SHP77 (cell line): ENCODE measurements around the gene C9orf50.
"Not testable (repeated sequence)": the region's sequence is repeated elsewhere in the genome, so short reads cannot be mapped to it uniquely, and the experiment has no call there.

ENCODE experiments used
- DNase-seq, 2 experiments: peaks; one replicate each; lab custom pipeline; 2025; lab: John Stamatoyannopoulos, UW

The C9orf50 gene

DNA sequence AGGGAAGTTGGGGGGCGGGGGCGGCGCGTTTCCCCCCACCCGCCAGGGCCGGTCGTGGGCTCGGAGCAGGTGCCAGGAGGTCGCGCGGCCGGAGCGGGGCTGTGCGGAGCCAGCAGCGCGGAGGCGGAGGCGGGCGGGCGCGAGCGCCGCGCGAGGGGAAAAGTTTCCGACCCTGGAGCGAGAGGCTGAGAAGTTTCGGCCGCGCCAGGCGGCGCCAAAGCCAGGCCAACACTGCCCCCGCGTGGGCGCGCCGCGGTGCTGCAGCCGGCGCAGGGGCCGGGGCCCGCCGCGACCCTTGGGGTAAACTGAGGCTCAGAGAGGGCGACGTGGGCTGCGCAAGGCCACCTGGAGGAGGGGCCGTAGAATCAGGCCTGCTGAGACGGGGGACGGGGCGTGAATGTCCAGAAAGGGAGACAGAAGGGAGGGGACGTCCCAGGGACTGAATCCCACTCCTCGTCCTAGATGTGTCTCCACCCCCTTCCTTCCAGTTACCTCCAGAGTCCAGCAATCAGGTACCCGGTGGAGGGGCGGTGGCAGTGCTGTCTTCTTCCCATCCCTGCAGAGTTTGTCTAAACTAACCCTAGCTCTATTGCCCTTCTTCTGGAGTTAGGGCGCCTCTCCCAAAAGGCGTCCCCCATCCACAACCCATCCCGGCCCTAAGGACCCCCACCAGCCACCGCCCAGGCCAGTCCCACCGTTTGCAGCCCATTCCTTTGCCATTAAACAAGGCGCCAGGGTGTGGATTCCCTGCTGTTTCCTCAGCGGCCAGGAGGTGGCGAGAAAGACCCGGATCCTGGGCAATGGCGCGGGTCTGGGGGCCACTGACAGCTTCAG lies 10.2 kb downstream of the C9orf50 start:
- peak; percentile 33 to 64 for DNase-seq

DNA sequence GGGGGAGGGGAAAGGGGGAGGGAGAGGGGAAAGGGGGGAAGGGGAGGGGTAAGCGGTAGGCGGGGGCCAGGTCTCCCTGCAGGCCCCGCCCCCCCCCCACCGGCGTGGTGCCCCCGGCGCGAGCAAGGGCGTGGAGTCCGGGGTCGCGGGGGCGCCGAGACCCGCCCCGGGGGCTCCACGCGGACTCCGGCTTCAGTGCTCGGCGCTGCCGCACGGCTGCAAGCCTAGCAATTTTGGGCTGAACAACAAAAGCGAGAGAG lies 10.8 kb downstream of the C9orf50 start:
- no peak for DNase-seq

DNA sequence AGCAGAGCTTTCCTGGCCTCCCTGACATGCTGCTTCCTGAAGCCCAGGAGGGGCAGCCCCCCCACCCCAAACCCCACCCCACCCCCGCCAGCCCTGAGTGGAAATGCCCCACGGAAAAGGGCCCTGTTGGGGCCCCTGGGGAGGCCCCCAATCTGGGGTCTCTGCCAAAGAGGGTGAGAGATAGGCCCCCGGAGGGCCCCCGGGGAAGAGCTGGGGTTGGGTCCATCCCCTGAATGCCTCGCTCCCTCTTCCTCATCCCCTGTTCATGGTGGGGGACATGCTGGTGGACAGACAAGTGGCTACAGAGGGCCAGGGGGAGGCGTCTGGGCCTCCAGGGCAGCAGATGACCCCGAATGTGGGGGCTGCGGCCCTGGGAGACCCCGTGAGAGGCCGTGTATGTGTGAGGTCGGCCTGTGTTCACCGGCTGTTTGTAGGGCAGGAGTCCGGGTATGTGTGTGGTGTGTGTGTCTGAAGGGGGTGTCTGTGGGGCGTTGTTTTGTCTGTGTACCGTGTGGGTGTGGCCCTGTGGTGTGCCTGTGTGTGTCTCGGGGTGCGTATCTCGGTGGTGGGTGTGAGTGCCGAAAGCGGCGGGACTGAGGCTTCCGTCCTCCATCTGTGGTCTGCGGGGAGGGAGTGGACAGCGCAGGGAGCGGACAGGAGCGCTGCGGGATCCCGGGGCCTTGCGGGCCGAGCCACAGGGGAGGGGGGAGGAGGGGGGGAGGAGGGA lies 11.3 kb downstream of the C9orf50 start:
- DNase-seq = no peak

DNA sequence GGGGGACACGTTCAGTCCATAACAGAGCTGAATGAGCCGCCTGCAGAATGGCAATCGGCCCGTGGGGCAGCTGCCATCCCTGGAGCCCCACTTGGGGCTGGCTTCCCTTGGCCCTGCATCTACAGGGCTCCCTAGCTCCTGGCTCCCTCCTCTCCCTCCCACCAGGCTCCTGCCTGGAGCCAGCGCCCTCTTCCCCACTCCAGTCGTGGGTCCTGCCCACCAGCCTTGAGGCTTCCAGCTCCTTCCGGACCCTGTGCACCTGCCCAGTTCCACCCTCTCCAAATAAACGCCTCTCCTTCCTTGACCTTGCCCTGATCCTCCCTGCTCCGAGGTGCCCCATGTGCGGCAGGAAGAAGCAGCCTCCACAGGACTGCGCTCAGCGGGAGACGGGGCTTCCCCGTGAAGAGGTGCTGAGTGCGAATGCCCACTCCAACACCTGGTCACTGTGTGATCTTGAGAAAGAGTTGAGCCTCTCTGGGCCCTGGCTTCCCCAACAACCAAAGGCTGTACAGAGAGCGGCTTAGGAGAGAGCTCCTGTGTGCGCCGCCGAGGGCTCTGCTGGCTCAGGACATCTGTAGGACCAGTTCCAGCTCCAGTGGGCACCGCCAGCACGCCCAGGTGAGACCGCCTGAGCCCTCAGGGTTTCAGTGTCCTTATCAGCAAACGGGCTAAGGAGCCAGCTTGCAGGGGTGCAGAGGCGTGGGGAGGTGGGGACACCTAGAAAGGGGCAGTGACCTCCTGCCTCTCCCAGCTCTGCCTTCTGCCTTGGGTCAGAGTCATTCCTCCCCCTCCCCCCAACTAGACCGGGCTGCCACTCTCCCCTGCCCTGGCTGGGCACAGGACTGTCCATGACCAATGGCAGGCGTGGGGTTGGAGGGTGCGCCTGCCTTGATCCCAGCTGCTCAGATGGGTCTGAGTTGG lies 12.1 kb downstream of the C9orf50 start:
- no peak for DNase-seq

DNA sequence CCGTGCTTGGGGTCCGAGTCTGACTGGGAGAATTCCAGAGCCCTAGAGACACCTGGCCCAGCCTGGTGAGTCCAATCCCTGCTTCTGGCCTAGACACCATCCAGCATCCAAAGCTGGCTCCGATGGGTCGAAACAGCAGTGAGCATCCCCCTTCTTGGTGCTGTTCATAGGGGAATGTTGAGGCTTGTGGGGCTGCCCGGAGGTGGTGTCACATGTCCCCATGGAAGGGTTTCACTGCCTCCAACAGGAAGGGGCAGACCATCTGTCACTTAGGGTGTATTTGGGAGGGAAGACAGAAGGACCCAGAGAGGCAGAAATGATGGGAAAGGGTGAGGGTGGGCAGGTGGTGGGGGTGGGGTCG lies 13.9 kb downstream of the C9orf50 start:
- DNase-seq = no peak

DNA sequence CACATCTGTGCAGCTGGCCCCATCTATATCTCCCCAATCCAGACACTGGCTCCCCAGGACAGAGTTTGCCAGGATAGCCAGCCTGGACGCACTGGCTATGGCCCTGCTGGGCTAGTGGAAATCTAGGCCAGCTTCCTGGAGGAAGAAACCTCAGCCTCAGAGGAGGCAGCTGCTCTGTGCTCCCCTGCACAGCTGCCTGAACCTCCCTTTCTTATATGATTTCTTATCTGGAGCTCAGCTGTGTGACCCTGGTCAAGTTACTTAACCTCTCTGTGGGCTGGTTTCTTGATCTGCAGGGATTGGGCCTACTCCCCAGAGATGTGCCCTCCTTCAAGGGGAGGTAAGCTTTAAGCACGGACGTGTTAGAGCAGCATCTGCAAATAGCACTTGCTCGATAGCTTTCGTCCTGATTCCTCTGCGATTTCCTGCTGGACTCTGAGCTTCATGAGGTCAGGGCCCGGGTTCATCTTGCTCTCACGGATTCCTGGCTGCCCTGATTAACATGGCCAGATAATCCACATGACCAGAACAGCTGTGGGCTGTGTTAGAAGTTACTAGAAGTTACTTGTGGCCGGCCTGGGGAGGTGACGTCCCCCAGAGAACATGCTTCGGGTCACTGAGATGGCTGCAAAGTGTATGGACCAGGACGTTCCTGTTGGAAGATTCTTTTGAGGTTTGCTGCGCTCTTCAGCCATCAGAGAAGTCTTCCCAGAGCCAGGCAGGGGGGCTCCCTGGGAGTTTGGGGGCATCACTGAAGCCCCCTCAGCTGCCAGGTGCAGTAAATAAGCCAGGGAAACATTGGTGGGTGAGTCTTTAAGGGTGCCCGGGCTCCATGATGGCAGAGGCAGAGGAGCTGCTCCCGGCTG lies 14.5 kb downstream of the C9orf50 start:
- no peak for DNase-seq

DNA sequence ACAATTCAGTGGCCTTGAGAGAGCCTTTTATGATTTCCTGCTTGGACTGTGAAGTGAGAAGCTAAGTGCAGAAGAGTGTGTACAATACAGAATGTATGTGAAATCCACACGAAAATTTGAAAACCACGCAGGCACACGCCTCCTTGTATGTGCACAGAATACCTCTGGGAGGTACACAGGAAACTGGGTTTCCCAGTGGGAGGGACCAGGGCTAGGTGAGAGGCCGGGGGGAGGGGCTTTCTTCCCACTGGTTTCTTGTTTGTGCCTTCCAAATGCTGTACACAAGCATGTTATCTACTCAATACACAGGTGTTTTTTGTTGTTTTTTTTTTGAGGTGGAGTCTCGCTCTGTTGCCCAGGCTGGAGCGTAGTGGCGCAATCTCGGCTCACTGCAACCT lies 16.1 kb downstream of the C9orf50 start:
- no peak for DNase-seq

DNA sequence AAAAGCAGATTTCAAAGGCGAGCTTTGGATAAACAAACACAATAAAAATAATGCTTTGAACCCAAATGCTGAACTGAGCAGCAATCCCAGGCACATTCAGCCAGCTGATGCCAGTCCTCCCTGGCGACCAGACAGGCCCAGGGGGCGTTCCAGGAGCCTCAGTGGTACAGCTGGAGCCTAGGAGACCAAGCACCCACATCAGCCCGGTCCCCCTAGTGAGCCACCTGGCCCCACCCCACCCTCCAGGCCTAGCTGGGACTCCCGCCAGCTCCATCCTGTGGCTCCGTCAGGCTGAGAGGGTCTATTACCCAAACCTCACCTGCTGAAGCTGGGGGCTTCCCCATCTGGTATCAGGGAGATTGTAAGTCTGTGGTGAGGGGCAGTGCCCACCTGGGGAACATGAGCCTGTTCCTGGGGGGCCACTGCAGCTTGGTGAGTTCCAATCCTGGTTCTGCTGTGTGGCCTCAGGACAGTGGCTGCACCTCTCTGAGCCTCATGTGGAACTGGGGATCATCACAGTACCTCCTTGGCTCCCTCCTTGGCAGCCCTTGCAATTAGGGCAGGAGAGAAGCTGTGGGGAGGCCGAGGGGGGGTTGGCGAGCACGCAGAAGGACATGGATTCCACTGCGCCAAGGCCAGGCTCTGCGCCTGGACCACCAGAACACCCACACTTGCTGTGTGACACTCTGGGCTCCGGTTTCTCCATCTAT lies 16.7 kb downstream of the C9orf50 start:
- no peak for DNase-seq

DNA sequence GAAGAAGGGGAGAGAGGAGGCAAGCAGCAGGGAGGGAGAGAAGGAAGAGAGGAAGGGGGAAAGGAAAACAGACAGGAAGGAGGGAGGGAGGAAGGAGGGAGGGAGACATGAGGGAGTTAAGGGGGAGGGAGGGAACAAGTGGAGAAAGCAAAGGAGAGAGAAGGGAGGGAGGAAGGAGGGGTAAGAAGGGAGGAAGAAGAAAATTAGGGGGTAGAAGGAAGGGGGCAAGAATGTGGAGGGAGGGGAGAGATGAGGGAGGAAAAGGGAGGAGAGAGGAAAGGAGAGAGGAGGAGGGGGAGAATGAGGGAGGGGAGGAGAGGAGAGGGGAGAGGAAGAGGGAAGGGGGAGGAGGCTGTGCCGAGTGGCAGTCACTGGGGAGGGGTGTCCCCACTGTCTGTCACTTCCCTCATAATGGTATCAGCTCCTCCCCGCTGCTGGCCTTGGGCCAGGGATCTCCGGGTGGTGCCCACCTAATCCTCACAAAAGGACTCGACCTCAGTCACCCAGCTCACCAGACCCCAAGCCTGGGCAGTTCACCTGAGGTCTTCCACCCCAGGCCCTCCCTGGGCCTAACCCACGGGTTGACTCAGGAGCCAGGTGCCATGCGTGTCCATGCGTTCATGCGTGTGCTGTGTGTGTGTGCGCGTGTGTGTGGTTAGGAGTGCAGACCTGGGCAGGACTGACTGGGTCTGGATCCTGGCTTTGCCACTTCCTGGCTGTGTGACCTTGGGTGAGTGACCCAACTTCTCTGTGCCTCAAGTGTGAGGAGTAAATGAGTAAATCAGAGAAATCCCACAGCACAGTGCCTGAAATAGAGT lies 18.1 kb downstream of the C9orf50 start:
- DNase-seq = no peak

DNA sequence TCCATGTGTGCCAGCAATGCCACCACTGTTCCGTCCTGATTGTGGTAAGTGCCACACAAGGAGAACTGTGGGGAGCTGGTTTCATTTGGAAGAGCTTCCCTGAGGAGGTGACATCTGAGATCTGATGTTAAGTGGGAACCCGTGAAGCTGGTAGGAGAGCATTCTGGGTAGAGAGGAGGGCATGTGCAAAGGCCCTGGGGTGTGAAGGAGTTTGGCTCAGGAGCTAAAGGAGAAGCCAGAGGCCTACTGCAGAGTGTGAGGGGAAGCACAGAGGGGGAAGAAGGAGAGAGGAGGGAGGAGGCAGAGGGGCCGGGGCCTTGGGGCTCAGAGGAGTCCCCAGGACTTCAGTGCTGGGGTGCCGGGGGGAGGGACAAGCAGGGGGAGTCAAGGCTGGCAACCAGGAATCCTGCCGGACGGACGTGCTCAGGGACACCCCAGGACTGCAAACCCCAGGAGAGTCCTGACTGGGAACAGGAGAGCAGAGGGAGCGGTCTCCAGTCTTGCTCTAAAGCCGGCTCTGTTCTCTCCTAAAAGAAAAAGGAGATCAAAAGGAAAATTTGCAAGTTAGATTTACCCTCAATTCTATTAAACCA lies 19.7 kb downstream of the C9orf50 start:
- DNase-seq = no peak

DNA sequence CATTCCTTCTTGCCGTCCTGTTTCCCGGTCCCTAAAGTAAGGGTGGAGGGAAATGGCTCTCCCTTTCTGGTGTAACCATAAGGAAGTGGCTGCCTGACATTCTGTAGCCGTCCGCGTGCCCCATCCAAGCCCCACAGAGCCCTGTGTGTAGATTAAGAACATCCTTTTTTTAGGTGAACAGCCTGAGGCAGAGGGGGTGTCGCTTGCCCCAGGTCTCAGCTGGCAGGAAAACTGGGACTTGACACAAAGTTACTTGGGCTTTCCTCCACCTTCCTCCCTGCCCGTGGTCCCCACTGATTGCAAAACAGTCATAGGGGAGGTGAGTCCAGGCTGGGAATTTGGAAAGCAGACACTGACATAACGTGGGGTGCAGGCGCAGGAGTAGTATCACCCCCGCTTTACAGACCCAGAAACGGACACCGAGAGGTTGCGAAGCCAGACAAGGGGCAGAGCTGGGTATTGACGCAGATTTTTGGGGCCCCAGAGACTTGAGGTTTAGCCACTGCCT lies 22.8 kb downstream of the C9orf50 start:
- DNase-seq = no peak

DNA sequence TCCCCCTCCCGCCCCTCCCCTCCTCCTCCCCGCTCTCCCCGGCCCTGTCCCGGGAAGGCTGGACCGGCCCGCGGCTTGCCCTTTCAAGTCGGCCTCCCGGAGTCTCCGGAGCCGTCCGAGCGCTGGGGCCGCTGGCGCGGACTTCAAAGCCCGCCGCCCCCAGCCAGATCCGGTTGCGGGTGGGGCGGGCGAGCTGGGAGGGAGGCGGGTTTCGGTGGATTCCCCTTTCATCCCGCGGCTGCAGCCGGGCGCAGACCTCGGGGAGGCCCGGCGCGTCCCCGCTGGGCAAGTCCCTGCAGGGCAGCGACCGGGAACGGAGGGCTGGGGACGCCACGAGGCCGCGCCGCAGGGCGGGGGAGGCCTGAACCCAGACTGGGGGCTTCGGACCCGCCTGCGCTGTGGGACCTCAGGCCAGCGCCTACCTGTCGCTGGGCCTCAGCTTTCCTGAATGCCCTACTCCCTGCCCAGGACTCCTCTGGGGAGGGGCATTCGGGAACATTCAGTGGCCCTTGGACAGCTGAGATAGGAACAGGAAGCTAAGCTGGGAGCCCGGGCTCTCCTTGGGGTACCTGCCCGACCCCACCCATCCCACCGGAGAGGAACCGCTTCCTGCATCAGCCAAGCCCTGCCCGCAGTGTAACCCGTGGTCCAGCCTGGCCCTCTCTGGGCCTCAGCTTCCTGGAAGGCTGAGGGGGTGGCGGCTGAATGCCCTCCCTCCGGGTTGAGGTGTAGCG lies 23.4 kb downstream of the C9orf50 start:
- no peak for DNase-seq

DNA sequence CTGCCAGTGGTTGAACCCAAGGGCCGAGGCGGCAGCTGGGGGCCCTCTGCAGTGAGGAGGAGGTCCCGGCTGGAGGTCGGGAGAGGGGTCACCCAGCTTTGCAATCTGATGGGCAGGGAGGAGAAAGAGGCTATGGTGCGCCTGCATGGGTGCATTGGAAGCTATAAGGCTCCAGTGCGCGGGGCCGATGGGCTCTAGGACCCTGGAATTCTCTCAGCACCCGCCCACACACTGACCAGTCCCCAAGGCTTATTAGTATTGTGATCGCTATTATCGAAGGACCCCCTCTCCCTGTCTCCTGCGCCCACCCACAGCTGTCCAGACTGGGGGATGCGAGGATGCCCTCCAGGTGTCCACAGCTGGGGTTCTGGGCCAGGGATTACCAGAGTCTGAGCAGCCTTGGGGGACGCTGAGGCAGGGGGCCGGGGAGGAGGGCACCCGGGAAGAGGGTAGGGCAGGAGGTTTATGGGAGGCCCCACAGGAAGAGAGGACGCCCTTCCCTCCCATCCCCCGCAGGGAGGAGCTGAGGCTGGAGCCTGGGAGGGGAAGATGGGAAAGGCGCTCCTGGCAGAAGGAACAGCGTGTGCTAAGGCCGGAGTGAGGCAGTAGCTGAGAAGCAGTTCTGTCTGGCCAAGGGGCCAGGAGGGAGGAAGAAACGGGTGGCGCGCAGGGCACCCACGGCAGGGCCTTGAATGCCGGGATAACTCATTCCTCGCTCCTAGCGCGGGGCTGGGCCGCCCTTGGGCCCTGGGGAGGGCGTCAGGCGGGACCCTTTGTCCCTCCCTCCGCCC lies 24.2 kb downstream of the C9orf50 start:
- no peak for DNase-seq

DNA sequence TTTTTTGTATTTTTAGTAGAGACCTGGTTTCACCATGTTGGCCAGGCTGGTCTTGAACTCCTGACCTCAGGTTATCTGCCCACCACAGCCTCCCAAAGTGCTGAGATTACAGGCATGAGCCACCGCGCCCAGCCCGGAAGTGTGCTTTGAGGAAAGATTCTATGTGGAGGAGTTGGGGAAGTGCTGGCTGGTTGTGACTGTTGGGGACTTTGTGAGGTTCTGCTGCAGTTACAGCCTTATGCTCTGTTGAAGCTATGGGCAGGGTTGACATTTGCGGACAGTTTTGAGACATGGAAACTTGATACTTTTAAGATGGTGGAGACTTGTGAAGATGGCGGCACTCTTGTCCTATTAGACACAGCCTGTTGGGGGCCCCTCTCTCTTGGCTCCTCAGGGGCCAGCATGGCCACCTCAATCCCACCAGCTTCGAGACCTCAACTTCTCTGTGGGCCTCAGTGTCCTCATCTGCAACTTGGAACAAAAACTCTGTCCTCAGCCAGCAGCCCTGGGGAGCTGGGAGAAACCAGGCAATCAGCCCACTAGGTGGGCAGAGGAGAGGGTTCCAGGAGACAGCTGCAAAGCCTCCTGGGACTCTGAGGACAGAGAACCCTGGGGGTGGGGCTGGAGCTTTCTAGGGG lies 24.9 kb downstream of the C9orf50 start:
- no peak for DNase-seq

DNA sequence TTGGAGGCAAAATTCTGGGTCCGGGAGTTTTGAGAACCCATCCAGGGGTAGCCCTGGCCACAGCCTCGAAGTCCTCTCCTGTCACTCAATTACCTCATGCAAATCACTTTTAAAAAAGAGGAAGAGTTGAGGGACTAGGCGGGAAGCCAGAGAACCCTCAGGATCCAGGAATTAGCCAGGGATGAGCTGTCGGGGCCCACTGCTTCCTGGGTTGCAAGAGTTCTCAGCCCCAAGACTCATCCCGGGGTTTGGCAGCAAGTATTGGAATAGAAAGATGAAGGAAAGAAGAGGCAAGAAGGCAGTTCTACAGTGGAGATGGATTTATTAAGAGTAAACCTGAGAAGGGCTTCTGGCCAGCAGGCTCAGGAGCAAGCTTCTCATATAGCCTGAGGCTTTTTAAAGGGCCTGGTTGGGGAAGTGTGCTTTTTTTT lies 25.6 kb downstream of the C9orf50 start:
- DNase-seq = no peak

DNA sequence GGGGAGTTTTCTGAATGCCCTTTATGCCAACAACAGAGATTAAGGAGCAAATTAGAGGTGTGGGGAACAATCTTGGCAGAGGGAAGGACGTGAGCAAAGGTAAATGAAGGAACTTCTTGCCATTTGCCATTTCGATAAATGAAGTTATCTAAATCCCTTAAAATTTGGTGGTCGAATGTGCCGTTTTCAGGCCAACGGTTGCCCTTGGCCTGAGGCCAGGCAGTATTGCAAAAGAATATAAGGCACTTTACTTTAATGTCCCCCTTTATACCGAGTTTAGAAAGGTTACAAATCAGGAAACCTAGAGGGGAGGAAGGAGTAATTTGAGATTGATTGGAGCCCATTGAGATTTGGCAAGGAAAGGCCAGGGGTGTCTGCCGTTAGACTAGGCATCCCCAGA lies 26.3 kb downstream of the C9orf50 start:
- DNase-seq = no peak

DNA sequence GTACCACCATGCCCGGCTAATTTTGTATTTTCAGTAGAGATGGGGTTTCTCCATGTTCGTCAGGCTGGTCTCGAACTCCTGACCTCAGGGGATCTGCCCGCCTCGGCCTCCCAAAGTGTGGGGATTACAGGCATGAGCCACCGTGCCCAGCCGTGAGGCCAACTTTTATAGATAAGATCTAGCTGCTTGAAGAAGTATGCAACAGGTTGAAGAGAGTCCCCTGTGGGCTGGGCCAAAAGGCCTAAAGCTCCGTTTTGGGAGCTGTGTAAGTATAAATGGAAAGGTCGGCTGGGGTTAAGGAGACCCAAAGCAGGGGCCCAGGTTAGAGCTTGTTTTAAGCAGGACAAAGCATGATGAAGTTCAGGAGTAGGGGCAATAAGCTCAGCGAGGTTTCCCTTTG lies 28.1 kb downstream of the C9orf50 start:
- not testable (repeated sequence) for DNase-seq

DNA sequence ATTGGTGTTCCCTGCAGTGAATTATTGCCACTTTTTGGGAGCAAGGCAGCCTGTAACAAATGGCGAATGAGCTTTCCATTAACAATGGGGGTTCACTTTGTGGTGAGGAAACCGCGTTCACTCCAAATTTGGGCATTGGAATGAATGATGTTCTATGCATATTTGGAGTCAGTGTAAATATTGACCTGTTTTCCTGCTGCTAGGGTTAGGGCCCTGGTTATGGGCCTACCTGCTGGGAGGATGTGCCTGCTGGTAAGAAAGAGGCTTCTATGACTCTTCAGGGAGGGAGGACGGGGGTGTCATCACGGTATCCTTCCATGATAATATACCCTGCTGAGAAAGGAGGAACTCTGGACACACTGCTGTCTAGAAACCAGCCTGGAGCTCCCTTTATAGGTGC lies 29.0 kb downstream of the C9orf50 start:
- no peak for DNase-seq
